PFSK-1 (cell line): ENCODE measurements around the gene ZDHHC8.

Source experiments
- FOXP2 ChIP-seq: optimal IDR thresholded peaks from 2 replicates; pipeline ENCODE3; 2011; ENCODE audit warnings: borderline replicate concordance, control low read depth, inconsistent platforms; ENCODE audit not compliant: insufficient read depth; ENCODE audit errors: extremely low read length, extremely low read depth
- POLR2AphosphoS5 ChIP-seq: IDR thresholded peaks from 2 replicates; pipeline ENCODE4 v1.6.1; 2012; ENCODE audit warnings: low read depth, mild to moderate bottlenecking, control low read depth, low read length, moderate library complexity
- REST ChIP-seq, 2 experiments: IDR thresholded peaks; 2 replicates each; pipeline versions ENCODE4 v1.6.1 to v1.8.0; 2011 to 2012; ENCODE audit warnings: low read depth in 2 of 2, low read length in 2 of 2, control low read depth in 1 of 2, inconsistent platforms in 1 of 2, mild to moderate bottlenecking in 1 of 2, moderate library complexity in 1 of 2; ENCODE audit not compliant: insufficient read depth in 1 of 2
- SIN3A ChIP-seq: IDR thresholded peaks from 2 replicates; pipeline ENCODE4 v1.6.1; 2012; ENCODE audit warnings: mild to moderate bottlenecking, low read length, moderate library complexity, borderline replicate concordance; ENCODE audit not compliant: insufficient read depth
- TAF1 ChIP-seq: IDR thresholded peaks from 2 replicates; pipeline ENCODE4 v1.6.1; 2012; ENCODE audit warnings: low read length, control low read depth, borderline replicate concordance; ENCODE audit not compliant: insufficient read depth

ZDHHC8 gene

GRCh38 chr22:20183823-20184222, 52.2 kb downstream of the ZDHHC8 start:
- TF ChIP-seq FOXP2 (no peak), REST (IDR thresholded peaks at IDR 0.05; ENCODE audit: insufficient read depth in 1 of 2, low read depth in 2 of 2, low read length in 2 of 2) (no peak)

- no peak for TF ChIP-seq POLR2AphosphoS5
- no peak for TF ChIP-seq SIN3A
- TF ChIP-seq REST (IDR thresholded peaks at IDR 0.05; ENCODE audit: insufficient read depth in 1 of 2, low read depth in 2 of 2, low read length in 2 of 2), result no peak
- no peak for TF ChIP-seq TAF1
- TF ChIP-seq FOXP2, result no peak
These were observed 53.0 kb downstream of the ZDHHC8 start for GRCh38 chr22:20184501-20185165.

GRCh38 chr22:20185750-20186149, 54.1 kb downstream of the ZDHHC8 start:
- TF ChIP-seq REST (IDR thresholded peaks at IDR 0.05; ENCODE audit: insufficient read depth in 1 of 2, low read depth in 2 of 2, low read length in 2 of 2) (no peak), FOXP2 (no peak), SIN3A (no peak), TAF1 (no peak), POLR2AphosphoS5 (no peak)

- no peak for TF ChIP-seq TAF1
- TF ChIP-seq REST (IDR thresholded peaks at IDR 0.05; ENCODE audit: insufficient read depth in 1 of 2, low read depth in 2 of 2, low read length in 2 of 2), result no peak
- no peak for TF ChIP-seq FOXP2
- TF ChIP-seq SIN3A, result no peak
- no peak for TF ChIP-seq POLR2AphosphoS5
These were observed 54.7 kb downstream of the ZDHHC8 start for GRCh38 chr22:20186183-20186870.
